SK-N-SH treated with all-trans-retinoic acid at 6 μM for 48 hours (cell line): ENCODE results near the gene CAPN10.

Experiments
- ATAC-seq: fragments of 200-7000 bp; cut with Tn5 transposase; 3 replicates; pipeline ENCODE4 v1.9.1; 2020; ENCODE audit warnings: mild to moderate bottlenecking, moderate library complexity
- ARNTL ChIP-seq: fragments of 450-650 bp; formaldehyde crosslinking; IDR thresholded peaks from 2 replicates; pipeline ENCODE4 v1.5.0; 2020; ENCODE audit warnings: low read depth, mild to moderate bottlenecking, moderate library complexity, borderline replicate concordance
- BACH2 ChIP-seq: fragments of 250-450 bp; sonication (Bioruptor Pico); IDR thresholded peaks from 2 replicates; pipeline ENCODE4 v1.9.0; 2021; ENCODE audit warnings: mild to moderate bottlenecking, borderline replicate concordance
- CSDC2 ChIP-seq: fragments of 250-450 bp; sonication (Bioruptor Pico); IDR thresholded peaks from 2 replicates; pipeline ENCODE4 v1.5.0; 2020; ENCODE audit warnings: mild to moderate bottlenecking, moderate library complexity
- ESRRG ChIP-seq: fragments of 250-450 bp; sonication (Bioruptor Pico); IDR thresholded peaks from 2 replicates; pipeline ENCODE4 v1.6.1; 2021; ENCODE audit warnings: mild to moderate bottlenecking
- GLIS3 ChIP-seq: fragments of 250-450 bp; sonication (Bioruptor Pico); IDR thresholded peaks from 2 replicates; pipeline ENCODE4 v1.5.0; 2020; ENCODE audit warnings: mild to moderate bottlenecking, moderate library complexity
- ISL1 ChIP-seq: fragments of 250-450 bp; sonication (Bioruptor Pico); IDR thresholded peaks from 2 replicates; pipeline ENCODE4 v2.1.2; 2022; ENCODE audit warnings: mild to moderate bottlenecking, moderate library complexity
- OSR1 ChIP-seq: fragments of 250-450 bp; sonication (Bioruptor Pico); IDR thresholded peaks from 2 replicates; pipeline ENCODE4 v1.8.0; 2022; ENCODE audit warnings: moderate library complexity, mild to moderate bottlenecking, inconsistent platforms
- PPARA ChIP-seq: fragments of 250-450 bp; sonication (Bioruptor Pico); IDR thresholded peaks from 2 replicates; pipeline ENCODE4 v1.5.0; 2020; ENCODE audit warnings: mild to moderate bottlenecking, borderline replicate concordance
- RARB ChIP-seq: fragments of 250-450 bp; sonication (Bioruptor Pico); IDR thresholded peaks from 2 replicates; pipeline ENCODE4 v1.8.0; 2021; ENCODE audit warnings: mild to moderate bottlenecking, moderate library complexity
- SNAI2 ChIP-seq: fragments of 250-450 bp; sonication (Bioruptor Pico); IDR thresholded peaks from 2 replicates; pipeline ENCODE4 v1.5.0; 2020; ENCODE audit warnings: mild to moderate bottlenecking, moderate library complexity
- TCF4 ChIP-seq: fragments of 250-450 bp; sonication (Bioruptor Pico); IDR thresholded peaks from 2 replicates; pipeline ENCODE4 v1.8.0; 2021; ENCODE audit warnings: mild to moderate bottlenecking, moderate library complexity, borderline replicate concordance
- TOX ChIP-seq: fragments of 250-450 bp; sonication (Bioruptor Pico); IDR thresholded peaks from 2 replicates; pipeline ENCODE4 v1.8.0; 2021; ENCODE audit warnings: mild to moderate bottlenecking, moderate library complexity, borderline replicate concordance
- ZC3H10 ChIP-seq: fragments of 250-450 bp; sonication (Bioruptor Pico); IDR thresholded peaks from 2 replicates; pipeline ENCODE4 v1.5.1; 2021; ENCODE audit warnings: mild to moderate bottlenecking, moderate library complexity
- ZFP3 ChIP-seq: fragments of 250-450 bp; sonication (Bioruptor Pico); IDR thresholded peaks from 2 replicates; pipeline ENCODE4 v1.5.0; 2020; ENCODE audit warnings: mild to moderate bottlenecking, moderate library complexity
- ZNF565 ChIP-seq: fragments of 450-650 bp; formaldehyde crosslinking; conservative IDR thresholded peaks from 2 replicates; pipeline ENCODE4 v1.5.0; 2020; ENCODE audit warnings: low read depth, mild to moderate bottlenecking, moderate library complexity
- ZNF70 ChIP-seq: fragments of 450-650 bp; formaldehyde crosslinking; IDR thresholded peaks from 2 replicates; pipeline ENCODE4 v1.5.0; 2020; ENCODE audit warnings: mild to moderate bottlenecking, moderate library complexity
- ZNF8 ChIP-seq: fragments of 450-650 bp; formaldehyde crosslinking; IDR thresholded peaks from 2 replicates; pipeline ENCODE4 v1.5.0; 2020; ENCODE audit warnings: mild to moderate bottlenecking, moderate library complexity
- TF ChIP-seq, protein P1 (sequence below): fragments of 250-450 bp; sonication (Bioruptor Pico); IDR thresholded peaks from 2 replicates; pipeline ENCODE4 v1.5.1; 2020; ENCODE audit warnings: low read depth, mild to moderate bottlenecking, moderate library complexity
- TF ChIP-seq, protein P2 (sequence below): fragments of 250-450 bp; sonication (Bioruptor Pico); IDR thresholded peaks from 2 replicates; pipeline ENCODE4 v1.5.0; 2020; ENCODE audit warnings: mild to moderate bottlenecking, moderate library complexity
- TF ChIP-seq, protein P3 (sequence below): fragments of 250-450 bp; sonication (Bioruptor Pico); IDR thresholded peaks from 2 replicates; pipeline ENCODE4 v1.8.0; 2021; ENCODE audit warnings: low read depth, mild to moderate bottlenecking, moderate library complexity, borderline replicate concordance
- TF ChIP-seq, protein P4 (sequence below): fragments of 250-450 bp; sonication (Bioruptor Pico); IDR thresholded peaks from 2 replicates; pipeline ENCODE4 v1.5.1; 2021; ENCODE audit warnings: mild to moderate bottlenecking, moderate library complexity

CAPN10 gene

DNA sequence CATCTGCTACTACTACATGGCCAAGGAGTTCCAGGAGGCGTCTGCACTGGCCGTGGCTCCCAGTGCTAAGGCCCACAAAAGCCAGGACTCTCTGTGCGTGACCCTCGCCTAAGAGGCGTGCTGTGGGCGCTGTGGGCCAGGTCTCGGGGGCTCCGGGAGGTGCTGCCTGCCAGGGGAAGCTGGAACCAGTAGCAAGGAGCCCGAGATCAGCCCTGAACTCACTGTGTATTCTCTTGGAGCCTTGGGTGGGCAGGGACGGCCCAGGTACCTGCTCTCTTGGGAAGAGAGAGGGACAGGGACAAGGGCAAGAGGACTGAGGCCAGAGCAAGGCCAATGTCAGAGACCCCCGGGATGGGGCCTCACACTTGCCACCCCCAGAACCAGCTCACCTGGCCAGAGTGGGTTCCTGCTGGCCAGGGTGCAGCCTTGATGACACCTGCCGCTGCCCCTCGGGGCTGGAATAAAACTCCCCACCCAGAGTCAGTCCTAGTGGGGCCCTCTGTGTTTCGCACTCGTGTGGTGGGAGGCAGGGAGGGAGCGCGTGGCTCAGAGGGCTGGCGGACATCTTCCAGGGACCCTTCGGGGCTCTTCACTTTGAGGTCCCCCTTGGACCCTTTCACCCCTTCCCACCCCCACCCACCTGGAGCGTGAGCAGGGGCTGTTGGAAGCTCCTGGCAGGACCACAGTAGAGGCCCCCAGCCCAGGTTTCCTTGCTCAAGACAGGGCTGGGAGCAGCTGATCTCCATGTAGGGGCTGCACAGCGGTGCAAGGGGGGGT is 44.4 kb downstream of the CAPN10 start:
- TF ChIP-seq TCF4 (CRISPR knock-in tag) (no peak), TOX (CRISPR knock-in tag) (no peak), OSR1 (CRISPR knock-in tag) (no peak), ZNF70 (no peak)
- no peak for ATAC-seq

DNA sequence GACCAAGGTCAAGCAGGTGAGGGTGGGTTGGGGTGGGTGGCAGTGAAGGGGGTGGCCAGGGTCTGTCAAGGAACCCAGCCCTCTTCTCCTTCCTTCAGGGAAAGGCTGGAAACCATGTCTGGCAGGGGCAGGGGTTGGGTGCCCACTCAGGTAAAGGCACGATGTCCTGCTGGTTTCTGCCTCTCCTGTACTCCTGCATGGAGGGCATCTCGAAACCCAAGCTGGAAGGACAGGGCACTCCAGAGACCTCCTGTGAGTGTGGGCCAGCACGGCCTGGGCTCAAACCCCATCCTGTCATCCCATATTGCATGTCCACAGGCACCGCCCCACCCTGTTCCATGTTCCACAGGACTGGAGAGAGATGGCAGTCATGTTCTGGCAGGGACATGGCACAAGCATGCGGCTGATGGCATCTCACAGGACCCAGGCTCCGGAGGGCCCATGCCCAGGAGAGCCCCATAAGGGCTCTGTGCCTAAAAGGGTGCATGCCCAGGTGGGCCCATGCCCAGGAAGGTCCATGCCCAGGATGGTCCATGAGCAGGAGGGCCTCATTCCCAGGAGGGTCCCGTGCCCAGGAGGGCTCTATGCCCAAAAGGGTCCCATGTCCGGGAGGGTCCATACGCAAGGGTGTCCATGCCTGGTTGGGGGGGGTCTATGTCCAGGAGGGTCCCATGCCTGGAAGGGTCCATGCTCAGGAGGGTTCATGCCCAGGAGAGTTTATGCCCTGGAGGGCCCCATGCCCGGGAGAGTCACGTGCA is 45.2 kb downstream of the CAPN10 start:
- no peak for ATAC-seq
- TF ChIP-seq TOX (CRISPR knock-in tag) (no peak), ZNF70 (no peak), ESRRG (CRISPR knock-in tag) (no peak)

DNA sequence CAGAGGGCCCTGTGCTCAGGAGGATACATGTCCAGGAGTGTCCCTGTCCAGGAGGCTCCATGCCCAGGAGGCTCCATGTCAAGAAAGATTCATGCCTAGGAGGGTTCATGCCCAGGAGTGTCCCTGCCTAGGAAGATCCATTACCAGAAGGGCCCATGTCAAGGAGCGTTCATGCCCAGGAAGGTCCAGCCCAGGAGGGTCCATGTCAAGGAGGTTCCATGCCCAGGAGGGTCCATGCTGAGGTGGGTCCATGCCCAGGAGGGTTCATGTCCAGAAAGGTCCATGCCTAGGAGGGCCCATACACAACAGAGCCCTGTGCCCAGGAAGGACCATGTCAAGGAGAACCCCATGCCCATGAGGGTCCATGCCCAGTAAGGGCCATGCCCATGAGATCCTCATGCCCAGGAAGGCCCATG is 45.8 kb downstream of the CAPN10 start:
- ATAC-seq, result no peak
- TF ChIP-seq, protein P1, sequence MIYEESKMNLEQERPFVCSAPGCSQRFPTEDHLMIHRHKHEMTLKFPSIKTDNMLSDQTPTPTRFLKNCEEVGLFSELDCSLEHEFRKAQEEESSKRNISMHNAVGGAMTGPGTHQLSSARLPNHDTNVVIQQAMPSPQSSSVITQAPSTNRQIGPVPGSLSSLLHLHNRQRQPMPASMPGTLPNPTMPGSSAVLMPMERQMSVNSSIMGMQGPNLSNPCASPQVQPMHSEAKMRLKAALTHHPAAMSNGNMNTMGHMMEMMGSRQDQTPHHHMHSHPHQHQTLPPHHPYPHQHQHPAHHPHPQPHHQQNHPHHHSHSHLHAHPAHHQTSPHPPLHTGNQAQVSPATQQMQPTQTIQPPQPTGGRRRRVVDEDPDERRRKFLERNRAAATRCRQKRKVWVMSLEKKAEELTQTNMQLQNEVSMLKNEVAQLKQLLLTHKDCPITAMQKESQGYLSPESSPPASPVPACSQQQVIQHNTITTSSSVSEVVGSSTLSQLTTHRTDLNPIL (CRISPR knock-in tag), result no peak
- no peak for TF ChIP-seq TOX (CRISPR knock-in tag)
- TF ChIP-seq, protein P2, sequence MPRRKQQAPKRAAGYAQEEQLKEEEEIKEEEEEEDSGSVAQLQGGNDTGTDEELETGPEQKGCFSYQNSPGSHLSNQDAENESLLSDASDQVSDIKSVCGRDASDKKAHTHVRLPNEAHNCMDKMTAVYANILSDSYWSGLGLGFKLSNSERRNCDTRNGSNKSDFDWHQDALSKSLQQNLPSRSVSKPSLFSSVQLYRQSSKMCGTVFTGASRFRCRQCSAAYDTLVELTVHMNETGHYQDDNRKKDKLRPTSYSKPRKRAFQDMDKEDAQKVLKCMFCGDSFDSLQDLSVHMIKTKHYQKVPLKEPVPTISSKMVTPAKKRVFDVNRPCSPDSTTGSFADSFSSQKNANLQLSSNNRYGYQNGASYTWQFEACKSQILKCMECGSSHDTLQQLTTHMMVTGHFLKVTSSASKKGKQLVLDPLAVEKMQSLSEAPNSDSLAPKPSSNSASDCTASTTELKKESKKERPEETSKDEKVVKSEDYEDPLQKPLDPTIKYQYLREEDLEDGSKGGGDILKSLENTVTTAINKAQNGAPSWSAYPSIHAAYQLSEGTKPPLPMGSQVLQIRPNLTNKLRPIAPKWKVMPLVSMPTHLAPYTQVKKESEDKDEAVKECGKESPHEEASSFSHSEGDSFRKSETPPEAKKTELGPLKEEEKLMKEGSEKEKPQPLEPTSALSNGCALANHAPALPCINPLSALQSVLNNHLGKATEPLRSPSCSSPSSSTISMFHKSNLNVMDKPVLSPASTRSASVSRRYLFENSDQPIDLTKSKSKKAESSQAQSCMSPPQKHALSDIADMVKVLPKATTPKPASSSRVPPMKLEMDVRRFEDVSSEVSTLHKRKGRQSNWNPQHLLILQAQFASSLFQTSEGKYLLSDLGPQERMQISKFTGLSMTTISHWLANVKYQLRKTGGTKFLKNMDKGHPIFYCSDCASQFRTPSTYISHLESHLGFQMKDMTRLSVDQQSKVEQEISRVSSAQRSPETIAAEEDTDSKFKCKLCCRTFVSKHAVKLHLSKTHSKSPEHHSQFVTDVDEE, result no peak

DNA sequence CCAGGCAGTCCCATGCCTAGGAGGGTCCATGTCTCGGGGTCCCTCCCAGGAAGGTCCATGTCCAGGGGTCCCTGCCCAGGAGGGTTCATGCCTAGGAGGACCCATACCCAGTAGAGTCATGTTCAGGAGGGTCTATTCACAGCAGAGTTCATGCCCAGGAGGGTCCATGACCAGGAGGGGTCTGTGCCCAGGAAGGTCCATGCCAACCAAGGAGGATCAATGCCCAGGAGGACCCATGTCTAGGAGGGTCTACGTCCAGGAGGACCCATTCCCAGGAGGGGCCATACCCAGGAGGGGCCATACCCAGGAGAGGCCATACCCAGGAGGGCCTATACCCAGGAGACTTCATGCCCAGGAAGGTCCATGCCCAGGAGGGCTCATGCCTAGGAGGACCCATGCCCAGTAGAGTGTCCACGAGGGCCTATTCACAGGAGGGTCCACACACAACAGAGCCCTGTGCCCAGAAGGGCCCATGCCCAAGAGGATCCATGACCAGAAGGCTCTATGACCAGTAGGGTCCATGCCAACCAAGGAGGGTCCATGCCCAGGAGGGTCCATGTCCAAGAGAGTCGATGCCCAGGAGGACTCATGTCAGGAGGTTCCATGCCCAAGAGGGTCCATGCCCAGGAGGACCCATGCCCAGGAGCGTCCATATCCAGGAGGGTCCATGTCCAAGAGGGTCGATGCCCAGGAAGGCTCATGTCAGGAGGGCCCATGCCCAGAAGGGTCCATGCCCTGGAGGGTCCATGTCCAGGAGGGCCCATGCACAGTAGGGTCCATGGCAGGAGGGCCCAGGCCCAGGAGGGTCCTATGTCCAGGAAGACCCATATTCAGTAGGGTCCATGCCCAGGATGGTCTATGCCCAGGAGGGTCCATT is 48.8 kb downstream of the CAPN10 start:
- no peak for ATAC-seq
- TF ChIP-seq, protein P2, result no peak
- TF ChIP-seq CSDC2 (CRISPR knock-in tag), result no peak
- TF ChIP-seq PPARA (CRISPR knock-in tag), result no peak
- TF ChIP-seq ZNF565, result no peak
- TF ChIP-seq ESRRG (CRISPR knock-in tag), result no peak
- TF ChIP-seq OSR1 (CRISPR knock-in tag), result no peak
- no peak for TF ChIP-seq SNAI2 (CRISPR knock-in tag)
- TF ChIP-seq ZNF70, result no peak
- TF ChIP-seq BACH2 (CRISPR knock-in tag), result no peak
- TF ChIP-seq RARB, result no peak
- TF ChIP-seq, protein P3, sequence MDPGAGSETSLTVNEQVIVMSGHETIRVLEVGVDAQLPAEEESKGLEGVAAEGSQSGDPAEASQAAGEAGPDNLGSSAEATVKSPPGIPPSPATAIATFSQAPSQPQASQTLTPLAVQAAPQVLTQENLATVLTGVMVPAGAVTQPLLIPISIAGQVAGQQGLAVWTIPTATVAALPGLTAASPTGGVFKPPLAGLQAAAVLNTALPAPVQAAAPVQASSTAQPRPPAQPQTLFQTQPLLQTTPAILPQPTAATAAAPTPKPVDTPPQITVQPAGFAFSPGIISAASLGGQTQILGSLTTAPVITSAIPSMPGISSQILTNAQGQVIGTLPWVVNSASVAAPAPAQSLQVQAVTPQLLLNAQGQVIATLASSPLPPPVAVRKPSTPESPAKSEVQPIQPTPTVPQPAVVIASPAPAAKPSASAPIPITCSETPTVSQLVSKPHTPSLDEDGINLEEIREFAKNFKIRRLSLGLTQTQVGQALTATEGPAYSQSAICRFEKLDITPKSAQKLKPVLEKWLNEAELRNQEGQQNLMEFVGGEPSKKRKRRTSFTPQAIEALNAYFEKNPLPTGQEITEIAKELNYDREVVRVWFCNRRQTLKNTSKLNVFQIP (CRISPR knock-in tag), result no peak
- no peak for TF ChIP-seq TCF4 (CRISPR knock-in tag)
- no peak for TF ChIP-seq GLIS3
- TF ChIP-seq ZC3H10, result no peak
- TF ChIP-seq, protein P4, sequence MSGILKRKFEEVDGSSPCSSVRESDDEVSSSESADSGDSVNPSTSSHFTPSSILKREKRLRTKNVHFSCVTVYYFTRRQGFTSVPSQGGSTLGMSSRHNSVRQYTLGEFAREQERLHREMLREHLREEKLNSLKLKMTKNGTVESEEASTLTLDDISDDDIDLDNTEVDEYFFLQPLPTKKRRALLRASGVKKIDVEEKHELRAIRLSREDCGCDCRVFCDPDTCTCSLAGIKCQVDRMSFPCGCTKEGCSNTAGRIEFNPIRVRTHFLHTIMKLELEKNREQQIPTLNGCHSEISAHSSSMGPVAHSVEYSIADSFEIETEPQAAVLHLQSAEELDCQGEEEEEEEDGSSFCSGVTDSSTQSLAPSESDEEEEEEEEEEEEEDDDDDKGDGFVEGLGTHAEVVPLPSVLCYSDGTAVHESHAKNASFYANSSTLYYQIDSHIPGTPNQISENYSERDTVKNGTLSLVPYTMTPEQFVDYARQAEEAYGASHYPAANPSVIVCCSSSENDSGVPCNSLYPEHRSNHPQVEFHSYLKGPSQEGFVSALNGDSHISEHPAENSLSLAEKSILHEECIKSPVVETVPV (CRISPR knock-in tag), result no peak
- no peak for TF ChIP-seq ARNTL
- no peak for TF ChIP-seq ISL1 (CRISPR knock-in tag)
- no peak for TF ChIP-seq ZNF8
- TF ChIP-seq ZFP3 (CRISPR knock-in tag), result no peak
